ENCODE data around the gene NPAS3. TPM values are rescaled to one million over a fixed set of nuclear protein-coding genes. Genes with fewer than 3 reads are reported as not detected.

Gene NPAS3
- total RNA-seq, 1 donor from 2014 or later, result 0.07 TPM

GRCh38 chr14:33315217-33315616 lies 376.5 kb downstream of the NPAS3 start:
- DNase-seq (ENCODE audit: low read depth, low spot score), result no peak

- no peak for DNase-seq (ENCODE audit: low read depth, low spot score)
Observed at GRCh38 chr14:33315721-33316120, 377.0 kb downstream of the NPAS3 start.

- DNase-seq (ENCODE audit: low read depth, low spot score), result no peak
Observed at GRCh38 chr14:33317675-33318074, 379.0 kb downstream of the NPAS3 start.

- no peak for DNase-seq (ENCODE audit: low read depth, low spot score)
Observed at GRCh38 chr14:33323979-33324378, 385.3 kb downstream of the NPAS3 start.

GRCh38 chr14:33331176-33331949 lies 392.7 kb downstream of the NPAS3 start:
- no peak for DNase-seq (ENCODE audit: low read depth, low spot score)

- DNase-seq (ENCODE audit: low read depth, low spot score), result no peak
Observed at GRCh38 chr14:33332497-33332896, 393.8 kb downstream of the NPAS3 start.

GRCh38 chr14:33335366-33335765 lies 396.7 kb downstream of the NPAS3 start:
- DNase-seq (ENCODE audit: low read depth, low spot score), result no peak

GRCh38 chr14:33342299-33342974 lies 403.8 kb downstream of the NPAS3 start:
- DNase-seq (ENCODE audit: low read depth, low spot score), result no peak

GRCh38 chr14:33343016-33343415 lies 404.3 kb downstream of the NPAS3 start:
- DNase-seq (ENCODE audit: low read depth, low spot score), result no peak

GRCh38 chr14:33347796-33348195 lies 409.1 kb downstream of the NPAS3 start:
- no peak for DNase-seq (ENCODE audit: low read depth, low spot score)

GRCh38 chr14:33348510-33348909 lies 409.8 kb downstream of the NPAS3 start:
- DNase-seq (ENCODE audit: low read depth, low spot score), result no peak

- no peak for DNase-seq (ENCODE audit: low read depth, low spot score)
Observed at GRCh38 chr14:33349871-33350270, 411.2 kb downstream of the NPAS3 start.

- no peak for DNase-seq (ENCODE audit: low read depth, low spot score)
Observed at GRCh38 chr14:33350366-33350990, 411.8 kb downstream of the NPAS3 start.

- DNase-seq (ENCODE audit: low read depth, low spot score), result no peak
Observed at GRCh38 chr14:33352821-33353220, 414.1 kb downstream of the NPAS3 start.

- DNase-seq (ENCODE audit: low read depth, low spot score), result no peak
Observed at GRCh38 chr14:33356181-33356580, 417.5 kb downstream of the NPAS3 start.

- DNase-seq (ENCODE audit: low read depth, low spot score), result no peak
Observed at GRCh38 chr14:33357225-33358010, 418.7 kb downstream of the NPAS3 start.

- DNase-seq (ENCODE audit: low read depth, low spot score), result no peak
Observed at GRCh38 chr14:33359288-33359881, 420.7 kb downstream of the NPAS3 start.

GRCh38 chr14:33362934-33363333 lies 424.3 kb downstream of the NPAS3 start:
- DNase-seq (ENCODE audit: low read depth, low spot score), result no peak

GRCh38 chr14:33363682-33364081 lies 425.0 kb downstream of the NPAS3 start:
- DNase-seq (ENCODE audit: low read depth, low spot score), result no peak

GRCh38 chr14:33364466-33364865 lies 425.8 kb downstream of the NPAS3 start:
- no peak for DNase-seq (ENCODE audit: low read depth, low spot score)

GRCh38 chr14:33369041-33369440 lies 430.4 kb downstream of the NPAS3 start:
- DNase-seq (ENCODE audit: low read depth, low spot score), result no peak
